Breast epithelium (tissue), 4 donors: ENCODE data around the gene SUV39H2. TPM values are rescaled to one million over a fixed set of nuclear protein-coding genes. Genes with fewer than 3 reads are reported as not detected.
"Not testable (repeated sequence)": the region's sequence is repeated elsewhere in the genome, so short reads cannot be mapped to it uniquely, and the experiment has no call there.

ENCODE experiments used
- DNase-seq, 2 donors: peaks; one replicate each; pipeline ENCODE4 v3.0.0-alpha.2; 2019; ENCODE audit warnings: low spot score in 2 of 2
- H3K27ac ChIP-seq, 2 donors: fragments of 200-600 bp; sonication (generic) in 1 of 2; one replicate each; pipeline ENCODE4 v1.5.1; 2016 to 2019; ENCODE audit warnings: mild to moderate bottlenecking in 1 of 2
- H3K27me3 ChIP-seq, 2 donors: fragments of 200-600 bp; sonication (generic) in 1 of 2; one replicate each; pipeline versions ENCODE4 v1.5.1 to v1.6.0; 2017 to 2019; ENCODE audit warnings: control low read depth in 1 of 2, mild to moderate bottlenecking in 1 of 2
- H3K36me3 ChIP-seq: fragments of 200-600 bp; one replicate; pipeline ENCODE4 v1.5.1; 2019
- H3K4me1 ChIP-seq, 2 donors: fragments of 200-600 bp; sonication (generic); one replicate each; pipeline ENCODE4 v1.5.1; 2016 to 2019; ENCODE audit warnings: control low read depth in 1 of 2
- H3K4me3 ChIP-seq, 3 donors: fragments of 200-600 bp; sonication (generic); 1 replicate in 2 of 3; 2 replicates in 1 of 3; pipeline ENCODE4 v1.5.1; 2016 to 2019; ENCODE audit warnings: mild to moderate bottlenecking in 3 of 3, moderate library complexity in 2 of 3
- H3K9me3 ChIP-seq, 2 donors: fragments of 200-600 bp; sonication (generic) in 1 of 2; one replicate each; pipeline ENCODE4 v1.5.1; 2016 to 2019; ENCODE audit warnings: control low read depth in 1 of 2
- CTCF ChIP-seq, 3 donors: fragments of 450-650 bp; IDR thresholded peaks; one replicate each; pipeline ENCODE4 v1.5.1; 2016 to 2017; ENCODE audit warnings: antibody characterized with exemption in 3 of 3, mild to moderate bottlenecking in 3 of 3, moderate library complexity in 3 of 3
- POLR2A ChIP-seq: fragments of 450-650 bp; IDR thresholded peaks from one replicate; pipeline ENCODE4 v1.6.1; 2016; ENCODE audit warnings: antibody characterized with exemption, mild to moderate bottlenecking, moderate library complexity
- POLR2AphosphoS5 ChIP-seq, 3 donors: sonication (generic); formaldehyde crosslinking; IDR thresholded peaks; one replicate each; pipeline ENCODE4 v1.6.1; 2017; ENCODE audit warnings: antibody characterized with exemption in 3 of 3
- intact Hi-C: fragments of 100-400 bp; cut with DNase I; formaldehyde crosslinking; loops from one replicate; pipeline ENCODE4 v1.15.1; 2023; ENCODE audit warnings: low total_unique reads
- total RNA-seq, 3 donors: library from RNA; depleted of rRNA; stranded (reverse); fragments of >200 nt; gene quantifications; one replicate each; pipeline ENCODE4 v1.1.0, GENCODE V29; 2016

The SUV39H2 gene
- total RNA-seq, 3 donors from 2014 or later = 4.6 to 7.5 (median 5.6) TPM

GRCh38 chr10:14926722-14927416, 48.2 kb downstream of the SUV39H2 start:
- Histone ChIP-seq H3K27ac (no peak overlapping the region), H3K9me3 (no peaks in the 10 kb centered on the region), H3K4me3 (no peak overlapping the region), H3K36me3 (no peaks in the 10 kb centered on the region), H3K27me3 (no peaks in the 10 kb centered on the region), H3K4me1 (no peaks in the 10 kb centered on the region)
- no peak for TF ChIP-seq POLR2AphosphoS5 (IDR thresholded peaks at IDR 0.05)
- TF ChIP-seq POLR2A = no peak
- TF ChIP-seq CTCF (IDR thresholded peaks at IDR 0.05) = no peak
- no peak for DNase-seq
- intact Hi-C loops = no loop called here

- no peaks in the 10 kb centered on the region for H3K9me3 ChIP-seq
- no peaks in the 10 kb centered on the region for H3K27me3 ChIP-seq
- no peak for TF ChIP-seq POLR2A
- no peak for TF ChIP-seq CTCF (IDR thresholded peaks at IDR 0.05)
- no peak for TF ChIP-seq POLR2AphosphoS5 (IDR thresholded peaks at IDR 0.05)
- no peaks in the 10 kb centered on the region for H3K4me1 ChIP-seq
- DNase-seq = no peak
- no peaks in the 10 kb centered on the region for H3K36me3 ChIP-seq
- no peak overlapping the region for H3K27ac ChIP-seq
- H3K4me3 ChIP-seq = no peak overlapping the region
- intact Hi-C loops = no loop called here
Measured at GRCh38 chr10:14930610-14931009, 51.9 kb downstream of the SUV39H2 start.

- TF ChIP-seq CTCF (IDR thresholded peaks at IDR 0.05) (no peak), POLR2AphosphoS5 (IDR thresholded peaks at IDR 0.05) (no peak), POLR2A (no peak)
- Histone ChIP-seq H3K4me3 (no peak overlapping the region), H3K27ac (no peak overlapping the region), H3K27me3 (no peaks in the 10 kb centered on the region), H3K9me3 (no peaks in the 10 kb centered on the region), H3K36me3 (no peaks in the 10 kb centered on the region), H3K4me1 (no peaks in the 10 kb centered on the region)
- intact Hi-C loops = no loop called here
- no peak for DNase-seq
Measured at GRCh38 chr10:14936584-14936983, 57.9 kb downstream of the SUV39H2 start.

GRCh38 chr10:14938971-14939370, 60.3 kb downstream of the SUV39H2 start:
- H3K27me3 ChIP-seq, H3K27ac ChIP-seq, H3K36me3 ChIP-seq, H3K4me3 ChIP-seq, intact Hi-C loops, H3K4me1 ChIP-seq, DNase-seq, H3K9me3 ChIP-seq: not testable (repeated sequence)

GRCh38 chr10:14942147-14942949, 63.7 kb downstream of the SUV39H2 start:
- H3K36me3 ChIP-seq, intact Hi-C loops, H3K27me3 ChIP-seq, DNase-seq, H3K27ac ChIP-seq, H3K9me3 ChIP-seq, H3K4me3 ChIP-seq, H3K4me1 ChIP-seq: not testable (repeated sequence)

- H3K27me3 ChIP-seq, intact Hi-C loops, H3K9me3 ChIP-seq, DNase-seq, H3K4me1 ChIP-seq, H3K27ac ChIP-seq, H3K36me3 ChIP-seq, H3K4me3 ChIP-seq: not testable (repeated sequence)
Measured at GRCh38 chr10:14942950-14943338, 64.3 kb downstream of the SUV39H2 start.
